HEK293T (cell line): Measurements from ENCODE around the gene BICC1.

Source experiments
- CTCF ChIA-PET: fragments of 350-600 bp; formaldehyde crosslinking; extraction: SDS; loops from one replicate; lab custom pipeline; 2021; ENCODE audit warnings: antibody characterized with exemption, inconsistent platforms; lab: Yijun Ruan, JAX
- POLR2A ChIA-PET: fragments of 350-600 bp; formaldehyde crosslinking; extraction: SDS; loops from one replicate; lab custom pipeline; 2020; ENCODE audit warnings: antibody characterized with exemption, inconsistent platforms; lab: Yijun Ruan, JAX
- DNase-seq: peaks from one replicate; pipeline ENCODE4 v3.0.0; 2012; ENCODE audit warnings: mixed read lengths; ENCODE audit errors: extremely low spot score
- ARNT ChIP-seq: fragments of 450-650 bp; IDR thresholded peaks from 2 replicates; pipeline ENCODE4 v1.6.1; 2017; ENCODE audit warnings: mild to moderate bottlenecking
- BHLHE40 ChIP-seq: fragments of 450-650 bp; IDR thresholded peaks from 2 replicates; pipeline ENCODE4 v1.6.1; 2016; ENCODE audit warnings: mild to moderate bottlenecking, moderate library complexity, borderline replicate concordance
- CTBP1 ChIP-seq: fragments of 450-650 bp; IDR thresholded peaks from 2 replicates; pipeline ENCODE4 v1.6.1; 2016; ENCODE audit warnings: borderline replicate concordance
- ELF4 ChIP-seq: fragments of 450-650 bp; IDR thresholded peaks from 2 replicates; pipeline ENCODE4 v1.6.1; 2017; ENCODE audit warnings: antibody characterized with exemption
- FOXA1 ChIP-seq: fragments of 450-650 bp; IDR thresholded peaks from 2 replicates; pipeline ENCODE4 v1.6.1; 2016; ENCODE audit warnings: mild to moderate bottlenecking
- FOXK2 ChIP-seq: fragments of 450-650 bp; IDR thresholded peaks from 2 replicates; pipeline ENCODE4 v1.6.1; 2016; ENCODE audit warnings: mild to moderate bottlenecking
- FOXM1 ChIP-seq: fragments of 450-650 bp; IDR thresholded peaks from 2 replicates; pipeline ENCODE4 v1.6.1; 2017; ENCODE audit warnings: mild to moderate bottlenecking, borderline replicate concordance
- HDGF ChIP-seq: fragments of 450-650 bp; IDR thresholded peaks from 2 replicates; pipeline ENCODE4 v1.6.1; 2017; ENCODE audit warnings: antibody characterized with exemption, borderline replicate concordance
- L3MBTL2 ChIP-seq: fragments of 450-650 bp; conservative IDR thresholded peaks from 2 replicates; pipeline ENCODE4 v1.6.1; 2016; ENCODE audit warnings: mild to moderate bottlenecking
- LEF1 ChIP-seq: fragments of 450-650 bp; IDR thresholded peaks from 2 replicates; pipeline ENCODE4 v1.6.1; 2017; ENCODE audit warnings: mild to moderate bottlenecking, borderline replicate concordance
- NFRKB ChIP-seq: fragments of 450-650 bp; IDR thresholded peaks from 2 replicates; pipeline ENCODE4 v1.6.1; 2016; ENCODE audit warnings: mild to moderate bottlenecking, moderate library complexity
- PKNOX1 ChIP-seq: fragments of 450-650 bp; IDR thresholded peaks from 2 replicates; pipeline ENCODE4 v1.6.1; 2016
- SP1 ChIP-seq: fragments of 450-650 bp; IDR thresholded peaks from 2 replicates; pipeline ENCODE4 v1.6.1; 2017
- SUZ12 ChIP-seq: fragments of 450-650 bp; IDR thresholded peaks from 2 replicates; pipeline ENCODE4 v1.6.1; 2016; ENCODE audit warnings: mild to moderate bottlenecking
- TARDBP ChIP-seq: fragments of 450-650 bp; IDR thresholded peaks from 2 replicates; pipeline ENCODE4 v1.6.1; 2016
- ZNF384 ChIP-seq: fragments of 450-650 bp; IDR thresholded peaks from 2 replicates; pipeline ENCODE4 v1.6.1; 2016

Gene BICC1

GRCh38 chr10:58836991-58837575 lies 324.4 kb downstream of the BICC1 start:
- ChIA-PET CTCF (no interaction called here), POLR2A (no interaction called here)
- DNase-seq = no peak
- no peak for TF ChIP-seq LEF1
- TF ChIP-seq ELF4 = no peak
- TF ChIP-seq FOXM1 = no peak
- no peak for TF ChIP-seq SP1
- no peak for TF ChIP-seq ZNF384
- TF ChIP-seq FOXA1 = no peak
- no peak for TF ChIP-seq HDGF
- TF ChIP-seq BHLHE40 = no peak
- TF ChIP-seq ARNT = no peak
- no peak for TF ChIP-seq NFRKB
- TF ChIP-seq TARDBP = no peak

GRCh38 chr10:58837826-58838225 lies 325.2 kb downstream of the BICC1 start:
- TF ChIP-seq TARDBP (no peak), LEF1 (no peak), HDGF (no peak), BHLHE40 (no peak), SUZ12 (no peak), PKNOX1 (no peak), NFRKB (no peak), L3MBTL2 (no peak), CTBP1 (no peak), FOXM1 (no peak), ZNF384 (no peak), SP1 (no peak)
- DNase-seq = no peak
- ChIA-PET CTCF (no interaction called here), POLR2A (no interaction called here)

GRCh38 chr10:58838561-58839208 lies 326.0 kb downstream of the BICC1 start:
- TF ChIP-seq CTBP1 = no peak
- no peak for TF ChIP-seq BHLHE40
- no peak for TF ChIP-seq ZNF384
- TF ChIP-seq ELF4 = no peak
- no peak for TF ChIP-seq LEF1
- TF ChIP-seq PKNOX1 = no peak
- TF ChIP-seq SUZ12 = no peak
- no peak for TF ChIP-seq FOXA1
- TF ChIP-seq SP1 = no peak
- no peak for TF ChIP-seq ARNT
- no peak for TF ChIP-seq L3MBTL2
- no peak for TF ChIP-seq FOXM1
- no peak for DNase-seq
- CTCF ChIA-PET = no interaction called here
- POLR2A ChIA-PET = no interaction called here

- ChIA-PET CTCF (no interaction called here), POLR2A (no interaction called here)
- TF ChIP-seq BHLHE40 (no peak), TARDBP (no peak), LEF1 (no peak), SP1 (no peak), CTBP1 (no peak), ELF4 (no peak), FOXA1 (no peak), FOXM1 (no peak), NFRKB (no peak), HDGF (no peak), FOXK2 (no peak), PKNOX1 (no peak)
- no peak for DNase-seq
Measured at GRCh38 chr10:58839771-58840170, 327.1 kb downstream of the BICC1 start.

GRCh38 chr10:58840840-58841435 lies 328.3 kb downstream of the BICC1 start:
- DNase-seq = no peak
- POLR2A ChIA-PET = no interaction called here
- TF ChIP-seq PKNOX1 (no peak), SUZ12 (no peak), FOXK2 (no peak), CTBP1 (no peak), ZNF384 (no peak), ELF4 (no peak), L3MBTL2 (no peak), LEF1 (no peak), HDGF (no peak)
- CTCF ChIA-PET = no interaction called here
